ENCODE results near the gene TSPAN16.

The TSPAN16 gene

DNA sequence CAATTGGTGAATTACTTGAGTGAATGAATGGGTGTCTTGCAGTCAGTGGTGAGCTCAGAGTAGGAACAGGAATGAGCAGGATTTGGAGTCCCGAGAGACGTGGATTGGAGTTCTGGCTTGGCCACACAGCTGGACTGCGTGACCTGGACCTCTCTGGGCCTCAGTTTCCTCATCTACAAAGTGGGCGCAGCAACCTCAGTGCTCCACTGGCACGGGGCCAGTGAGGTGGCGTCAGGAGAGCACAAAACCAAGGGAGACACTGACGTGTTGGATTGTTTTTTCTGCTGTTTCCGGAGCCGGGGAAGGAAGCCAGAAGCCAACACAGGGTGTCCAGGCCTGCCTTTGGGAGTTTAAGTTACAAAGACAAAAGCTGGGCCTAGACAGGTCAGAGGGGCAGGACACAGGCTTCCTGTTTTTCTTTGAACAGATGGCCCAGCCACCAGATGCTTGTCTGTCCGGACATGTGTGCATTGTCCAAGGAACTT, 27.1 kb upstream of the TSPAN16 start:
- DNase-seq (ENCODE audit: low read depth in 2 of 2, low spot score in 1 of 2): no peak

DNA sequence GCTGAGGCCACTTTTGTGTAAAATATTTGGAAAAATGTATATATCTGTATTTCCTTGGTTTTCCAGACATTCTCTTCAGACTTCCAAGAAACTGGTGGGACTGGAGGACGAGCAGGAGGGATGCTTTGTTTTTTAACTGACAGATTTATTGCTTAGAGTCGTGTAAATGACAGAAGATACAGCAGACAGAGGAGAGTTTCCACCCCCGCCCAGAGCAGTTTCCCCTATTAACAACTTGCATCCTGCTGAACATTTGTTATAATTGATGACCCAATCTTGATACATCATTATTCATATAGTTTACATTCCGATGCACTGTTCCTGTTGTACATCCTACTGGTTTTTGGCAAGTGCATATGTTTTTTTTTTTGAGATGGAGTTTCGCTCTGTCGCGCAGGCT, 26.6 kb upstream of the TSPAN16 start:
- DNase-seq (ENCODE audit: low read depth in 2 of 2, low spot score in 1 of 2): no peak

GRCh38 chr19:11273296-11273695, 22.7 kb upstream of the TSPAN16 start:
- no peak for DNase-seq (ENCODE audit: low read depth in 2 of 2, low spot score in 1 of 2)

DNA sequence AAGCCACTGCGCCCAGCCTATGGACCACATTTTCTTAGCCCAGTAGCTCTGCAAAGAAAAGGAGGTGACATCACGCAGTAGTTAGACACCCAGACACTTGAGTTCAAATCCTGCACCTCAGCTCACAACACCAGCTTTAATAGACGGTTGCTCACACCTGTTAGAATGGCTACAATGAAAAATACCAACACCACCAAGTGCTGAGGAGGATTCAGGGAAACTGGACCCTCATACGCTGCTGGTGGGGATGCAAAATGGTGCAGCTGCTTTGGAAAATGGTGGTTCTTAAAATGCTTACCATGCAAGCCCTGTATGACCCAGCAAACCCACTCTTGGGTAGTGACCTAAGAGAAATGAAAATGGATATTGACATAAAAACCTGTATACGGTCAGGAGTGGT, 22.0 kb upstream of the TSPAN16 start:
- DNase-seq (ENCODE audit: low read depth in 2 of 2, low spot score in 1 of 2): no peak

- DNase-seq (ENCODE audit: low read depth in 2 of 2, low spot score in 1 of 2): no peak
Measured at GRCh38 chr19:11274533-11275086, 21.4 kb upstream of the TSPAN16 start.

DNA sequence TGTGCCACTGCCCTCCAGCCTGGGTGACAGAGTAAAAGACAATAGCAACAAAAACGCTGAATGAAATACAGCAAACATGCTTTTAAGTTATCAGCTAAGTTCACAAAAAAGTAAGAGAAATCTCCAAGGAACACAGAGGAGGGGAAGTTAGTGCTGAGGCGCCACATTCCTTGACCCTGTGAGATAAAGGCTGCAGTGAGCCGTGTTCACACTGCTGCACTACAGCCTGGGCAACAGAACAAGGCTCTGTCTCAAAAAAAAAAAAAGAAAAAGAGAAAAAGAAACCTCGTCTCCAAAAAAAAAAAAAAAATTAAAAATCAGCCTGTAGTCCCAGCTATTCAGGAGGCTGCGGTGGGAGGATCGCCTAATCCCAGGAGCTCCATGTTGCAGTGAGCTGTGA, 17.3 kb upstream of the TSPAN16 start:
- DNase-seq (ENCODE audit: low read depth in 2 of 2, low spot score in 1 of 2): no peak

DNA sequence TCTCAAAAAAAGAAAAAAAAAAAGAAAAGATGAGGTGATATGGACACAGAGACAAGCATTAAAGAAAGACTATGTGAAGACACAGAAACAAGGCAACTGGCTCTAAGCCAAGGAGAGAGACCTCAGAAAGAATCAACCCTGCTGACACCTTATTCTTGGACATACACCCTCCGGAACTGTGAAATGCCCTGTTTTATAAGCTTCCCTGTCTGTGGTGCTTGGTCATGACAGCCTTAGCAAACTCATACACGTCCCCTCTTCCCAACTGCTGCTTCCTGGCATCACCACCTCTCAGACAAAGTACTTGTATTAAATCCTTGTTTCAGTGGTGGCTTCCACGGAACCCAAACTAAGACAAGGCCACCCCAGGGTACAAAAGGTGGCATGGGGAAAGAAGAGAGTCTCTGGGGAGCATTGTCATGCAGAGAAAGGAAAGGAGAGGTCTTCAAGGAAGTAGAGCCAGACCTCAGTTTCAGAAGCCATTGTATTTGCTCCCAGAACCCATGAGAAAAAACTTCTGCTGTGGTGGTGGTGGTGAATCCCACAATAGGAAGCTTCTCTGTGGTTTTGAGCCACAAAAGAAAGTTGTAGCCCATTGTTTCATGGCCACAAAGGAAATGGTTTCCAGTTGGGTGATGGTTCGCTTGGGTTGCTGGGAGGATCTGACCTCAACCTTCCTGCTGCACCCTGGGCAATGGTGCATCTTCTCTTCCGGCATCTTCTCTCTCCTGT, 16.3 kb upstream of the TSPAN16 start:
- DNase-seq (ENCODE audit: low read depth in 2 of 2, low spot score in 1 of 2): no peak

DNA sequence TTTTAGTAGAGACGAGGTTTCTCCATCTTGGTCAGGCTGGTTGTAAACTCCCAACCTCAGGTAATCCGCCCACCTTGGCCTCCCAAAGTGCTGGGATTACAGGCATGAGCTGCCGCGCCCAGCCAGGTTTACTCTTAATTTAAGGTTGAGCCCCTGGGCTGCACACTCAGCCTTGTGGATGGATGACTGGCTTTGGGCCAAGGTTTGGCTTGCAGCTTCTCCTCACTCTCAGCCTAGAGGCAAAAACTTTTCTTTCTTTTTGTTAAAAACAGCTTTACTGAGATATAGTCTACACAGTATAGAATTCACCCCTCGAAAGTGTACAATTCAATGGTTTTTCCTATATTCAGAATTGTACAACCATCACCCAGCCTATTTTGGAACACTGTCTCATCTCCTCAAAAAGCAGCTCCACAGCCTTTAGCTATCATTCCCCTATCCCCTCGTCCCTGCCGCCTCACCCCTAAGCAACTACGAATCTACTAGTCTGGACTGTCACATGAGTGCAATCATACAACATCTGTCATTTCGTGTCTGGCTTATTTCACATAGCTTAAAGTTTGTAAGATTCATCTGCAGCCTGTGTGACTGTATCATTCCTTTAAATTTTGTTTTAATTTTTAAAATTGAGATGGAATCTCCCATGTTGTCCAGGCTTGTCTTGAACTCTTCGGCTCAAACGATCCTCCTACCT, 14.5 kb upstream of the TSPAN16 start:
- no peak for DNase-seq (ENCODE audit: low read depth in 2 of 2, low spot score in 1 of 2)

GRCh38 chr19:11284515-11284914, 11.4 kb upstream of the TSPAN16 start:
- no peak for DNase-seq (ENCODE audit: low read depth in 2 of 2, low spot score in 1 of 2)

GRCh38 chr19:11286312-11286974, 9.5 kb upstream of the TSPAN16 start:
- DNase-seq (ENCODE audit: low read depth in 2 of 2, low spot score in 1 of 2): no peak

DNA sequence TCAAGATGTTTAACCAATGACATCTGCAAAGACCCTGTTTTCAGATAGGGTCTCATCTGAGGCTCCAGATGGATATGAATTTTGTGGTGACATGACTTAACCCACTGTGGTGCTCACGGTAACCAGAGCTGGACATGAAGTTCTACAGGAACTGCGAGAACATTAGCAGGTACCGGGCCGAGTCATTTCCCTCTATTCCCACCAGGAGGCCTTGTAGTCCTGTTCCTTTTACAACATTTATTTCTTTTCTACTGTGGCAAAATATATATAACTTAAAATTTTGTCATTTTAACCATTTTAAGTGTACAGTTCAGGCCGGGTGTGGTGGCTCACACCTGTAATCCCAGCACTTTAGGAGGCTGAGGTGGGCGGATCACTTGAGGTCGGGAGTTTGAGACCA, 7.6 kb upstream of the TSPAN16 start:
- no peak for DNase-seq (ENCODE audit: low read depth in 2 of 2, low spot score in 1 of 2)

DNA sequence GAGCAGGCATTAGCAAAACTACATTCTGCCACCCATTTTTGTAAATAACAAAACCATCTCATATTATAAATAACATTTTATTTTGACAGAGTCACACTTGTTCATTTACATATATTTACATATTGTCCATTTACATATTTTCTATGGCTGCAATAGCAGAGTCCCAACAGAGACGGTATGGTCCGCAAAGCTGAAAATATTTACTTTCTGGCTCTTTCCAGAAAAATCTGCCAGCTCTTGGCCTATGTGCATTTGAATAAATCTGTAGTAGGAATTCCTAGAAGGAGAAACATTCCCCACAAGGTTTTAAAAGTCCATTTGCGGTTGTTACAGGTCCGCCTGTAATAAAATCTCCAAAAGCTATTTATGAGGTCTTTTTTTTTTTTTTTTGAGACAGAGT, 5.7 kb upstream of the TSPAN16 start:
- DNase-seq (ENCODE audit: low read depth in 2 of 2, low spot score in 1 of 2): no peak

DNA sequence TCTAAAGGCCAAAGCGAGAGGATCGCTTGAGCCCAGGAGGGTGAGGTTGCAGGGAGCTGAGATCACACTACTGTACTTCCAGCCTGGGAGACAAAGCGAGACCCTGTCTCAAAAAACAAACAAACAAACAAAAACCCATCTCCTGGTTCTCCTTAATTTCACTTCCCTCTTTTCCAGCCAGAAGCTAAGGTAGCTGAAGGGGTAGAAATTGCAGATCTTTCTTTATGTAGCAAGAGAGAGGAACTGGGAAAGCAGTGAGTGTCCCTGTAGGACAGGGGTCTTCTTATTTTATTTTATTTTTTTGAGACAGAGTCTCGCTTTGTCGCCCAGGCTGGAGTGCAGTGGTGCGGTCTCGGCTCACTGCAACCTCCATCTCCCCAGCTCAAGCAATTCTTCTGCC, 4.5 kb upstream of the TSPAN16 start:
- no peak for DNase-seq (ENCODE audit: low read depth in 2 of 2, low spot score in 1 of 2)

- DNase-seq (ENCODE audit: low read depth in 2 of 2, low spot score in 1 of 2): no peak
Measured at GRCh38 chr19:11291991-11292390, 4.0 kb upstream of the TSPAN16 start.

DNA sequence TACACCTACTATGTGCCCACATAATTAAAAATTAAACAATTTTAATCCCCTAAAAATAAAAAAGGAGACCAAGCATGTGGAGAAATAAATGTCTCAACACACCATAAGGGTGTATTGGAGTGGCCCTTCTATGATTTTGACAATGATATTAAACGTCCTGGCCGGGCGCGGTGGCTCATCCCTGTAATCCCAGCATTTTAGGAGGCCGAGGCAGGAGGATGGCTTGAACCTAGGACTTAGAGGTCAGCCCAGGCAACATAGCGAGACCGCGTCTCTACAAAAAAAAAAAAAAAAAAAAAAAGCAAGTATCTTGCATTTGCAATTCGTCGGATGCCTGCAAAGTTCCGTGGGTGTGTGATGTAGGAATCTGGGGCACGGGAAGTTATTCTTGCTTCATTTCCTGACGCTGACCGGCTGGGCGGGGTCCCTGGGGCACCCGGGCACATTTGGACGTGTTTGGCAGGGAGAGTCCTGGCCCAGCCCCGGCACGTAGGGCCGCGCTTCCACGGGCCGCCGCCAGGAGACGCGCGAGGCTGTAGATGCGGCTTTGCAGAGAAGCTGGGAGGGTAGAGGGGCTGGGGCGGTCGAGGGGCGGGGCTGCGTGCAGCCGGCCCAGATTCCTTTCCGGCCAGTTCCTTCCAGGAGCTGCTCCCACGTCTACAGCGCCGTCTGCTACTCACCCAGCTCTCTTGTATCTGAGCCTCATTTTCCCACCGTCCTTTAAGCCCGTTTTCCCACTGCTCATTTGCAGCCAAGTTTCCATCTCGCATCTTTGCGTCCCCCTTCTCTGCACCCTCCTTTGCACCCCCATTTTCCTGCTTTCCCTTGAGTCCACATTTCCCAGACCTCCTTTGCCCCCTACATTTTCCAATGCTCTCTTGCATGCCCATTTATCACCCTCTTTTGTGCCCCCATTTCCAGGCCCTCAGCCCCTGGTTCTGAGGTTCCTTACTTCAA, 2.2 kb upstream of the TSPAN16 start:
- DNase-seq (ENCODE audit: low read depth in 2 of 2, low spot score in 1 of 2): peak; percentile 43 to 61

DNA sequence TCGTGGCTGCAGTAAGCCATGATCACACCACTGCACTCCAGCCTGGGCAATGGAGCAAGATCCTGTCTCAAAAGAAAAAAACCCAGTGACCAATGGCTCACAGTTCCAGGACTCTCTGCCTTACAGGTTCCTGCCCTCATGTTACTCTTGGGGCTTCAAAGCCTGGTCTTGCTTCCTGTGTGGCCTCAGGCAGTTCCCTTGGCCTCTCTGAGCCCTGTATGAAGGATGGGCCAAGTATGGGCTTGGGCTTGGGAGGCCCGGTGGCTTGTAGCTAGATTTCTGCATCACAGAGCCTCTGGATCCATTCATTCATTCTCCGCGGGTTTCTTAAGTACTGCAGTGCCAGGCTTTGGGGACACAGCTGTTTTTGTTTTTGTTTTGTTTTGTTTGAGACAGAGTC, 780 bp upstream of the TSPAN16 start:
- no peak for DNase-seq (ENCODE audit: low read depth in 2 of 2, low spot score in 1 of 2)

GRCh38 chr19:11296264-11296663, 304 bp downstream of the TSPAN16 start:
- DNase-seq (ENCODE audit: low read depth in 2 of 2, low spot score in 1 of 2): no peak

- no peak for DNase-seq (ENCODE audit: low read depth in 2 of 2, low spot score in 1 of 2)
Measured at GRCh38 chr19:11299946-11300810, 4.2 kb downstream of the TSPAN16 start.

GRCh38 chr19:11300811-11301120, 4.8 kb downstream of the TSPAN16 start:
- DNase-seq (ENCODE audit: low read depth in 2 of 2, low spot score in 1 of 2): no peak

DNA sequence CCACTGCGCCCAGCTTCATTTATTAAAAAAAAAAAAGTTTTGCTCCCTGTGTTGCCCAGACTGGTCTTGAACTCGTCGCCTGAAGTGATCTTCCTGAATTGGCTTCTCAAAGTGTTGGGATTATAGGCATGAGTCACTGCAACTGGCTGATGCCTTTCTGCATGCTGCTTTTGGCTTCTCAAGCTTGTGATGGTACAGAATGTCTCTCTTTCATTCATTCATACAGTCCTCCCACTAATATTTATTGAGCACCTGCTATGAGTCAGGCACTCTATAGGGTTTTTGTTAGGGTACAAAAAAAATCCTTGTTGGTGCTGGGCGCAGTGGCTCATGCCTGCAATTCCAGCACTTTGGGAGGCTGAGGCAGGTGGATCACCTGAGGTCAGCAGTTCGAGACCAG, 9.0 kb downstream of the TSPAN16 start:
- no peak for DNase-seq (ENCODE audit: low read depth in 2 of 2, low spot score in 1 of 2)
